CD4-positive, alpha-beta T cell treated with Interleukin-1 beta for 1 hour (primary cell): Measurements from ENCODE around the gene RNF144B.
"Not testable (repeated sequence)": the region's sequence is repeated elsewhere in the genome, so short reads cannot be mapped to it uniquely, and the experiment has no call there.

Experiments
- DNase-seq, 2 donors: peaks; one replicate each; pipeline ENCODE4 v3.0.0-alpha.2; 2020 to 2022

Gene RNF144B

DNA sequence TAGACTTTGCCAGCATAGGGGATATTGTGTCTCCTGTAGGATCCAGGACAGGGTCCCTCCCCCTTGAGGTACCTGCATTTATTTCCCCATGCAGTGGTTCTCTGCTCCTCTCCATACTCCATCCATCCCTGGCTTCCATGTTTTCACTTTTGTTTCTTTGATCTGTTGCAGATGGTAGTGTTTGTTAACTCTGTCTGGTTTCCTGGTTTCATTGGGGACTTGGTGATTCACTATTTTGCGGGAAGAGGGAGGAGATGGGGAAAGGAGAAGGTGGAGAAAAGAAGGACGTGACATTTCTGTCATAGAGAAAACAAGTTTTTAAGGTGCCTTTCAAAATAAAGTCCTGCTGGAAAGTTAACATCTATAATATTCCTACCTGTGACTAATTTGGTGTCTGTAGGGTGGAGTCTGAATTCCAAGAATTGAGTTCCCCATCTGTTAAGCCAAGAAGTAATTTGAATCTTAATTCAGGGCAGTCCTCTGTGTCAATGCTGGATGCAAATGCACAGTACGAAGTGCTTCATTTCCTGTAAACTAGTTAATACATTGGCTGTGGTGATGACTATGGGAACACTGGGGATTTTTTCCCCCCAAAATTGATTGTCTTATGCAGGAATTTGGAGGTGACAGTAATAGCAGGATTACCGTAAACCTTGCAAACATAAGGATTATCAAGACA lies 6.9 kb upstream of the RNF144B start:
- no peak for DNase-seq

- no peak for DNase-seq
Measured at GRCh38 chr6:18380851-18381250, 6.3 kb upstream of the RNF144B start.

DNA sequence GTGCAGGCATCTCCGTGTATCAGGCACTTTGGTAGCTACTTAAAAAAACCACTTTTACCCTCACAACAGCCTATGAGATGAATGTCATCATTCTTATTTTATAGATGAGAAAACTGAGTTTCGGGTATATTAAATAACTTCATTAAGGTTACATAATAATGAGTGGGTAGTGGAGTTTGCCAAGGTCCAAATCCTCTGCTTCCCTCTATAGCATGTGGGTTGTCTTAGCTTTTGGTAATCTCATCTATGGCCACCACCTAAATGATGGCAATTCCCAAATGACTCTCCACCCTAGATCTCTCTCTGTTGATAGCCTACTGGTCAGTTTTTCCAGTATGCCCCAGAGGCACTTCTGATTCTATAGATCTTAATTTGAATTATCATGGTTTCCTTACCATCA lies 3.7 kb upstream of the RNF144B start:
- no peak for DNase-seq

DNA sequence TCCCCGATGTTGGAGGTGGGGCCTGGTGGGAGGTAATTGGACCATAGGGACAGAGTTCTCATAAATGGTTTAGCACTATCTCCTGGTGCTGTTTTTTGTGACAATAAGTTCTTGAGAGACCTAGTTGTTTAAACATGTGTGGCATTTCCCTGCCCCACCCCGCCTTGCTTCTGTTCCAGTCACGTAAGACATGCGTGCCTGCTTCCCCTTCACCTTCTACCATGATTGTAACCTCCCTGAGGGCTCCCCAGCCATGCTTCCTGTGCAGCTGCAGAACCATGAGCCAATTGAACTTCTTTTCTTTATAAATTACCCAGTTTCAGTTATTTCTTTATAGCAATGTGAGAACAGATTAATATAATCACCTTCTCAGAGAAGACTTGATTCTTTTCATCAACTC lies 2.5 kb upstream of the RNF144B start:
- no peak for DNase-seq

DNA sequence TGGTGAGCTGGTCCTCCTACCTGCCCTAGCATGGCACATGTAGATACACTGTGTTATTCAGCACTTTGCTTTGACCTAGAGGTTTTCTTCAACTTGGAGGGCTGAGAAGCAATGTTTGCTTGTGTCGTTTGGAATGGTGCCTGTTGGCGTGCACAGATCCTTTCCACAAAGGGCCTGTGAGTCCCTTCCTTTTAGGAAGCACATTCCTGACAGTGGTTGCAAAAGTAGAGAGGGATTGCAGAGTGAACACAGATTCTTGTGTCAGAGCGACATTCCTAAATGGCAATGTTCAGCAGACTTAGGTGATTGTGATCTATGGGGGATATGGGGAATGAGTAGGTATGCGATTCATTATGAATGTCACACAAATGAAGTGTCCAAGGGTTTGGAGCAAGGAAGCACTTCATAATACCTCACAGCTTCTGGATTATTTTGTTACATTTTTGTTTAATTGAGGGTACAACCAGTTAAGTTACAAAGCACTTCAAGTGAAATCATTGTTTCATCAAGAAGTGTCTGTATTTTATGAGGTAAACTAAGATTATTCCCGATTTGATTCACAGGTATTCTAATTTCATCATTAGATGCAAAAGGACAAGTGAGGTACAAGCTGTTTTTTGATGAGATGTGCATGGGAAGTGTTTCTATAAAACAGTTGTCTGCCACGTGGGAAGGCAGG lies 713 bp upstream of the RNF144B start:
- no peak for DNase-seq

GRCh38 chr6:18388271-18388670 lies 1.1 kb downstream of the RNF144B start:
- DNase-seq, result peak in 1 of 2 donors; percentile 14

GRCh38 chr6:18388942-18389341 lies 1.8 kb downstream of the RNF144B start:
- DNase-seq, result no peak

DNA sequence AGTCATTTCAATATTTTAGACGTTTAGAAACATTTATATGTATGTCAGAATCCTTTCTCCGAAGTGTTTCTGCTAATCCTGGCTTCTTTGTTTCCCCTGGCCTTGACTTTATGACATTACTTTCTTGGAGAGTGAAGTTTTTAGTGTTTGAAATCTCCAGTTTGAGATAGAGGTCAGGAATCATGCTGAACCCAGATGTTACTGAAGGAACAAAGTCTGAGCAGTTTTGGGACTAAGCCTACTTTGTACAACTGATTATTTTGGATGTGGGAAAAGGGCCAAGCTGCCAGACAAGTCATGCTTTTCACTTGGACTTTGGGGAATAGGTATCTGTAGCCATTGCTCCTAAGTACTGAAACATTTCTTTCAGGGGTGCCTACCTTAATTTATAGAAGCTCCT lies 2.3 kb downstream of the RNF144B start:
- no peak for DNase-seq

DNA sequence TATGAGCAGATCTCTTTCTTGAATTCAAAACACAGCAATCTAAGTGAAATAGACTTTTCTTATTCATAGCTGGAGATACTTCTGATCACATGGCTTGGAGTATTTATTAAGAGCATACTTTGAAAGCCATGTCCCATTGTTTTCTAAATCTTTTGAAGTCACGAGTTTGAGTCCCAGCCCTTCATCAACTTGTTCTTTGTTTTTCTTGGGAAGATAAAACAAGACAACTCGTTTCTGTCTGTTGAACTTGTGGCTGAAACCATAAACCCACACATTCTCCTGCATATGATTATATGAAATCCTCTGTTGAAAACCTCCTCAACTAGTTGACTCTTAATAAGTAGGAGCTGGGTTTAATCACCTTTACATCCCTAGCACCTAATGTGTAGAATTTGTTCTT lies 3.3 kb downstream of the RNF144B start:
- no peak for DNase-seq

- DNase-seq, result no peak
Measured at GRCh38 chr6:18391023-18391422, 3.9 kb downstream of the RNF144B start.

DNA sequence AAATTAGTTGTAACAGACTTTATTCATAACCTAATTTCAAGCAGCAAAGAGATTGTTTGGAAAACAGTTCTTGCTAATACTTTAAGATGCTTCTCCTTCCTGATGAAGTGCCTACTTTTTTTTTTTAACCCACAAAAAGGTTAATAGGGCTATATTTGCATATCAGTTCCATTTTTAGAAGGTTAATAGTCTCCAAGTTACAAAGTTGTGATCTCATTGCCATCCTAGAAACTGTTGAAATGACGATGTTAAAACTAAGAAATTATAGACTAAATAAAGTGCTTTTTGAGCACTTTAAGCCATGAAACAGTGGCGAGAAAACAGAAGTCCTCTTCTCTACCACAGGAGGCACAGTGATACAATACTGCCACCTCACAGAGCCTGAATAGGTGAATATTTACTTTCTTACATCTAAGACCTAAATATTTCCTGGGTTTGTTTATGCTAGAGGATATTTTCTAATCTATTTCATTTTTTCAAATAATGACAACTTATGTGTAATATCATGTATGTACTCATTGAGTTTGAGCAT lies 5.3 kb downstream of the RNF144B start:
- DNase-seq, result no peak

DNA sequence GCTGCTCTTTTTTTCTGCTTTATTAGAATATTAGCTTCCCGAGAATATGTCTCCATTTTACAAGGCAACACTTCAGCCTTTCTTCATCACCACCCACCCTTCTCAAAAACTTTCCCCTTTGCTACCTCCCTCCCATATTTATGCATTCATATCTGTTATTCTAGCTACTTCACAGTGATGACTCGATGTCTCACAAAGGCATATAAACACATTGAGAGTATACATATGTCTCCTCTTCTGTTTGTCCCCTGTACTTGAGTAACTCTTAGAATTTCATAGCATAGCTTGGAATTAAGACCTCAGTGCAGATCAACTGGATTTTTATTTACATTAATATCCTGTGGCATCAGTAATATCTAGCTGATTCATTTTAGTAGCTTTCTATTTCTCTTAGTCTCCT lies 6.5 kb downstream of the RNF144B start:
- DNase-seq, result no peak

DNA sequence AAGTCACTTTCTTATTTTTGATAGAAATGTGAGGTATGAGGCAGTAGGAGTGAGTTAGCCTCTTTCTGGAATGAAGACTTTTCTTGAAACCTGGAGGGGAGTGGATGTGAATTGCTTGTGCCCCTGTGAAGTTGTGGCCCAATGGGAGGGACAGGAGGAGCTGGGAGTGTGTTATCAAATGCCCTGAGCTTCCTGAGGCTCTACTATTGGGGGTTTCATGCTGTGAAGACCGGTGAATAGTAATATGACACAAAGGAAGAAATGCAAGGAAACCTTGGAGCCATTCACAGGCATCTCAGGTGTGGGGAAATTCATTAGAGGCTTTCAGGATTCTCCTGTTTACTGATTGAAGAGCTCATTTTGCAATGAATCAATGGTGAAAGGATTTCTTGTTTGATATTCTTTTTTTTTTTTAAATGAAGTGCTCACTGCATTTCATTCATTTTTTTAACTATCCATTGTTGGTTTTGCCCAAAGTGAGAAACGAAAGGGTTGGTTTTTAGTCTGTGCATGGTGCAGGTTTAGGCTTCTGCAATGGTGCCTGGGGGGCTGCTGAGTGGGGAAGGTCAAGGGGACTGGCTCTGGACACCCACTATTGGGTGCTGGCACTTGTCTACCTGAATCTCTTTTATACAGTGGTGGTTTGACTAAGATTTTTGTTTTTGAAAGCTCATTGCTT lies 8.2 kb downstream of the RNF144B start:
- DNase-seq, result no peak

DNA sequence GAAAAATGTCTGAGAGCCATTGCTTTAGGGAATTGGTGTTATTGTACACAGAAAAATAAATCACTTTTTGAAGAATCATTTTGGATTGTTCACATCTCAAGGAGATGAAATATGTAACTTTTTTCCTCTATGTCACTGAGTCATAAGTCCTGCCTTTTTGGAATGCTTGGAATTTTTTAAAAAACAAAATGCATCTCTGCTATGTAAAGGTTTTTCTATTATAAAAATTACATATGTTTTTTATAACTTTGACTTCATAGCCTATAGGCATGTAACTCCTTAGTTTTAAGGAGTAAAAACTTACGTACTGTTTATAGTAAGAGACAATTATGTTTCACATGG lies 8.7 kb downstream of the RNF144B start:
- DNase-seq, result no peak

- DNase-seq, result no peak
Measured at GRCh38 chr6:18397701-18398100, 10.6 kb downstream of the RNF144B start.

DNA sequence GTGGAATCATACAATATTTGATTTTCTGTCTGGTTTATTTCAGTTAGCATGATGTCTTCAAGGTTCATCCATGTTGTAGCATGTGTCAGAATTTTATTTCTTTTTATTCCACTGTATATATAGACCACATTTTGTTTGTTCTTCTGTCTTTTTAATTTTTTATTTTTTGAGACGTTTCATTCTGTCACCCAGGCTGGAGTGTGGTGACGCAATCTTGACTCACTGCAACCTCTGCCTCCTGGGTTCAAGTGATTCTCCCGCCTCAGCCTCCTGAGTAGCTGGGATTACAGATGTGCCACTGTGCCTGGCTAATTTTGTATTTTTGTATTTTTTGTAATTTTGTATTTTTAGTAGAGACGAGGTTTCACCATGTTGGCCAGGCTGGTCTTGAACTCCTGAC lies 11.1 kb downstream of the RNF144B start:
- DNase-seq, result not testable (repeated sequence)

- no peak for DNase-seq
Measured at GRCh38 chr6:18400831-18401446, 13.8 kb downstream of the RNF144B start.

GRCh38 chr6:18404965-18405364 lies 17.8 kb downstream of the RNF144B start:
- DNase-seq, result not testable (repeated sequence)

GRCh38 chr6:18405477-18406293 lies 18.5 kb downstream of the RNF144B start:
- no peak for DNase-seq

- DNase-seq, result no peak
Measured at GRCh38 chr6:18406955-18407749, 20.0 kb downstream of the RNF144B start.

GRCh38 chr6:18409602-18410001 lies 22.5 kb downstream of the RNF144B start:
- not testable (repeated sequence) for DNase-seq

- DNase-seq, result no peak
Measured at GRCh38 chr6:18410412-18410811, 23.3 kb downstream of the RNF144B start.
